ENCODE data around the gene RFTN1.

GRCh38 chr3:16536344-16536663 is 22.8 kb upstream of the RFTN1 start:
- TF ChIP-seq CTCF (conservative IDR thresholded peaks at IDR 0.05 in 1 of 2, IDR thresholded peaks at IDR 0.05 in 1 of 2; ENCODE audit: low read depth in 1 of 2, low read length in 2 of 2) (no peak), EZH2 (IDR thresholded peaks at IDR 0.05; ENCODE audit: low read length, missing control alignments) (no peak)
